GM15510 (cell line): ENCODE data around the gene KCNC3.

Experiments
- POLR2A ChIP-seq: IDR thresholded peaks from 3 replicates; pipeline ENCODE4 v1.6.1; 2011; ENCODE audit warnings: borderline replicate concordance; ENCODE audit not compliant: insufficient read length; ENCODE audit errors: extremely low read depth

KCNC3 gene

DNA sequence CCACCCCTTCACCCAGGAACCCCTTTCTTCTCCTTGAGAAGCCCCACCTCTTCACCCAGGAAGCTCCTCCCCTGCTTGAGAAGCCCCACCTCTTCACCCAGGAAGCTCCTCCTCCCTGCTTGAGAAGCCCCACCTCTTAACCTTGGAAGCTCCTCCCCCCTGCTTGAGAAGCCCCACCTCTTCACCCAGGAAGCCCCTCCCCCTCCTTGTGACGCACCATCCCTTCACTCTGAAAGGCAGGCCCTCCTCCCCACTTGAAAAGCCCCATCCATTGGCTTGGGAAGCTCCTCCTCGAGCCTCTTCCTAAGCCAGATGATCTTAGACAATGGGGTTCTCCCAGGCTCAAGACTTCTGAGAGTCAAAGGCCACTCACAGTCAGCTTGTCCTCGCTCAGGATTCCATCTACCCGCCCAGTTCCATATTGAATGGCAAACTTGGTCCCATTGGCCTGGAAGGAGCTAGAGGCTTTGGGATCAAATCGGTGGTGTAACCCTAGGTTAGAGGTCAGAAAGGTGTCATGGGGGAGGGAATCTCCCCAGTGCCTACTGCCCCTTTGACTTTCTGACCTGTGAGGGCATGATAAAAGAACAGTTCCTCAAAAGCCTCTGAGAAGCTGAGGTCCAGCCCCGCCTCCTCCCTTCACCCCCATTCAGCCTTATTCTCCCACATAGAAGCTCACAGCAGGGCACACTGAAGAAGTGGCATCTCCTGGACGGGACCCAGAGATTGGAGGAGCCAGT lies 32.3 kb upstream of the KCNC3 start:
- TF ChIP-seq POLR2A = no peak

DNA sequence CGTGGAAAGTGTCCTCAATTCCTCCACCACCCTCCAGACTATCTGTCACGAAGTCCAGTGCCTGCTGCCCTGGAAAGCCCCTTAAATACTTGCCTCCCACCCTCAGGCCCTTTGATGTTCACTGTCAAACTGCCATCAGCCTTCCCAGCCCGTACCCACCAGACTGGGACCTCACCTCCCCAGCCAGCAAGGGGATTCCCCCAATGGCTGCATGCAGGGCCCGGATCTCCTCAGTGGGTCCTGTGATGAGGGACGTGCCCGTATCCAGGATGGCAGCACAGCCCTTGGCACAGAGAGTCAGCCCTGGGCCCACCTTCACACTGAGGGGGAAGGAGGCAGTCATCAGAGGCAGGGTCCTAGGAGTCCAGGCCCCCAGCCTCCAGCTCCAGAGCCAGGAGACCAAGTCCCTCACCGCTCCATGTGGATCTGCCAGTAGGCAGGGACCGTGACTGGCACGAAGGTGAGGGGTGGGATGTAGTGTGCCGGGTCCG lies 30.2 kb upstream of the KCNC3 start:
- TF ChIP-seq POLR2A = no peak

DNA sequence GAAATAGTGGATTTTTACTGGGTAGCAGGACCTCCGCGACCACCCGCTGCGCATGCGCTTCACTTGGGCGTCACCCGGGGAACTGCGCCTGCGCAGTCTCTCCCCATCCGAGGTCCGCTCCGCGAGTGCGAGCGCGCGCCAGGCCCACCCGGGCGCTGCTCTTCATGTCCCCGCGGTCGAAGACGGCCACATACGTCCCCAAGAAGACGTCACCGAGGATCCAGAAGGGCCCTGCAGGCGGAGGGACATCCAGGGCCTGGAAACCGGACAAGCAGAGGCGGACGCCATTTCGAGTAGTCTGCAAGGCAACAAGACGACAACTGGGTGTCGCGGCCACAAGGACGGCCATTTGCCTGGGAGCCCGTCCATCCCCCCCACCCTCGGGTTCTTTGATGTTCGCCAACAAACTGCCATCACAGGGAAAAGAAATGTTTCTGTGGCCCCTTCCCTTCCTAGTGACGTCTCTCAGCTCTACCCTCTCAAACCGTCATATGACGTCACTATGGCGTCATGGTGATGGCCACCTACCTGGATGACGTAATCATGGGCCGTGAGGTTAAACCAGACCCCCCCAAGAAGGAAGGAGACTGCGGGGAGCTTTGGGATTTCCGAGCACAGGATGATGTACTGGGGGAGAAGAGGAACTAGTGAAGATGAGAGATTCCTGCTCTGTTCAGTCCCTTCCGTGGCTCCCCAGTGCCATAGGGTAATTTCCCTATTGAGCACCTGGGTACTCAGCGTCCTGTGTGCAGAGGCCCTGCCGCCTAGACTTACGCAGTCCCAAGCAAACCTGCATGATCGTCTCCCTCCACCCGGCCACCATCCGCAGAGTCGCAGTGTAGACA lies 29.5 kb upstream of the KCNC3 start:
- TF ChIP-seq POLR2A = peak; percentile 87

DNA sequence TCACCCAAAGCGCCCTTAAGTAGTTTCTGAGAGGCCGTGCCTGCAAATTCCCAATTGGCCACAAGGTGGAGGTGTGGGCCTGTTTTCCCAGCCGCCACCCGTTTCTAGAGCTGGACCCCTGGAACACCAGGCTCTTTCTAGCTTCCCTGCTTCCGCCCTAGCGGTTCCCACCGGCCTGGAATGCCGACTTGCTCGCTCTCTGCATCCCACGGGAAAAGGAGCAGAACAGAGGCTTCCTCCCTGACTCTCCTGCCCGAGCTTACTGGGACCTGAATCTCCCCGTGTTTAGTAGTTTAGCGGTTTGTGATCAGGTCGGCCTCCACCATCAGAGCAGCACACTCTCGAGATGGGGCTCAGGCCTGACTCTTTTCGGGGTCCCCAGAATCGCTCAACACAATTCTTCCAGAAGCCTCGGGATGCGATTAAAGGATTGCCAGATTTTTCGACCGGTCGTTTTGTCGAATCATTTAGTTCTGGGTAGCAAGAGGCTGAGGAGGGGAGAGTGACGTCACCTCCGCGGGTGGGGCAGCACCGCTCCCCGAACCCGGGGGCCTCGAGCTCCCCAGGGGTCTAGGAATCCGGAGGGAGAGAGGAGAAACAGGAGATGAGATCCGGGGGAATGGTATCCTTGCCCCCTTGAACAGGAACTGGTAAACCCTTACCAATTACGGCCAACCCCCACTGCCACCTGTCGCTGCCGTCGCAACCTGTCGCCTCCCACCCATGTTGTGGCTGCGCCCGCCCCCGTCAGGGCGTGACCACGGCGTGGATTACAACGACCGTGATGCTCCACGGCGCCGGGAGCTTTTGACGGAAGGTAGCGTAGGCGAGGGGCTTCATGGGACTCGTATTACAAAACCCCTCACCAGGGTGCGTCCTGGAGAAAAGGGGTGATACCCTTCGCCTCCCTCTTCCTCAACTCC lies 28.3 kb upstream of the KCNC3 start:
- TF ChIP-seq POLR2A = peak; percentile 65

DNA sequence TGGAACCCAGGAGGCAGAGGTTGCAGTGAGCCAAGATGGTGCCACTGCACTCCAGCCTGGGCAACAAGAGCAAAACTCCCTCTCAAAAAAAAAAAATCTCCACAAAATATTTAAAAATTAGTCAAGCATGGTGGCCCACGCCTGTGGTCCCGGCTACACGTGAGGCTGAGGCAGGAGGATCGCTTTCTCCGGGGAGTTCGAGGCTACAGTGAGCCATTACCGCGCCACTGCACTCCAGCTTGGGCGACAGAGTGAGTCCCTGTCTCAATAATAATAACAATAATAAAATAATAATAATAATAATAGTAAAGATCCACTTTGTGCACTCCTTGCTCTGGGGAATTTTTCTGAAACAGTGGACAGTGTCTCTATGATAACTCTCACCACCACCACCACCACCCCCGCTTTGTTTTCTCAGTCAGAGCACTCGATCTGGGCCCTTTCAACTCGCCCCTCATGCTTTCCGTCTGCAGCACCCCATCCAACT lies 27.6 kb upstream of the KCNC3 start:
- no peak for TF ChIP-seq POLR2A

DNA sequence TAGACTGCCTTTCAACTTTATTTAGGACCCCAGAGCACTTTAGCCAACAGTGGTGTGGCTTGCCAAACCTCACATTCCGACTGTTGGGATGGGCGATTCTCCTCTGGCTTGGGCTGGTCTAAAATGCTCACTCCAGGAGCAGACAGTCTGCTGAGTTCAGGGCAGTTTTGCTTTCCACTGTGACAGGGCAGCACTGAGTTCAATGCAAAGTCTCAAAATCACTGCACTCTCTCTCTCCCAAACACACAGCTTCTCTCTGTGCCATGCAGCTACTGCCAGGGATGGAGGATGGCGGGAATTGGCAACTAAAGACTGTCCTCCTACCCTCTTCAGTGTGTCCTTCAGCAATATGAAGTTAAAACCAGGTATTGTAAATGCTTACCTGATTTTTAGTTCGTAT lies 23.1 kb upstream of the KCNC3 start:
- TF ChIP-seq POLR2A = no peak

DNA sequence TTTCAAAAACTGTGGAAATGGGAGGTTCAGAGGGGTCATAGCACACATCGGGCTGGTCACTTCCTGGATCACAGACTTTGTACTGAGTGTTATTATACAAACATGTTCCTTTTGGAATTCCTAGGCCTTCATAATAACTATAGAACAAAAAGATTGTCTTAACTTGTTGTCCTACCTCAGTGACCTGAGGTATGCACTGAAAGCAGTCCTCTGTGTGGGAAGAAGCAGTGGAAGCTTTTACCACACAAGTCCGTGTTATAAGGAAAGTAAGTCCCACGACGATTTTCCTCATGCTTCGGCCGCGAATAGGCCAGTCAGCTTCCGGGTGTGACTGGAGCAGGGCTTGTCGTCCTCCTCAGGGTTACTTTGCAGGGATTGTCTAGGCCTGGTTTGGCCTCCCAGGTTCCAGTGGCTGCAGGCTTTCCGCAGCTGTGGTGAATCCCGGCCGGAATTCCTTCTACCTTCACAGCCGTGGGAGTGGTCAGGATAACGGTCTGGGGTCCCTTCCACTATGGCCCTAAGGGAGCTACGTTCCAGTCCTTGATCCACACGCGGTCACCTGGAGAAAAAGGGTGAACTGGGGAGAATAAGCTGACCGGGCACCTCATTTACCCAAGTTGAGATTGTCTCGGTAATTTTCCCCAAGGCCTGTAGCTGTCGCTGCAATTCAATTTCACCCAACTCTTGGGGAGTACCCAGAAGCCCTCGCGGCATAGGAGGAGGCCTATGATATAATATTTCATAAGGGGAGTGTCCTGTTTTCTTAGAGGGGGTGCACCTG lies 20.3 kb upstream of the KCNC3 start:
- no peak for TF ChIP-seq POLR2A

DNA sequence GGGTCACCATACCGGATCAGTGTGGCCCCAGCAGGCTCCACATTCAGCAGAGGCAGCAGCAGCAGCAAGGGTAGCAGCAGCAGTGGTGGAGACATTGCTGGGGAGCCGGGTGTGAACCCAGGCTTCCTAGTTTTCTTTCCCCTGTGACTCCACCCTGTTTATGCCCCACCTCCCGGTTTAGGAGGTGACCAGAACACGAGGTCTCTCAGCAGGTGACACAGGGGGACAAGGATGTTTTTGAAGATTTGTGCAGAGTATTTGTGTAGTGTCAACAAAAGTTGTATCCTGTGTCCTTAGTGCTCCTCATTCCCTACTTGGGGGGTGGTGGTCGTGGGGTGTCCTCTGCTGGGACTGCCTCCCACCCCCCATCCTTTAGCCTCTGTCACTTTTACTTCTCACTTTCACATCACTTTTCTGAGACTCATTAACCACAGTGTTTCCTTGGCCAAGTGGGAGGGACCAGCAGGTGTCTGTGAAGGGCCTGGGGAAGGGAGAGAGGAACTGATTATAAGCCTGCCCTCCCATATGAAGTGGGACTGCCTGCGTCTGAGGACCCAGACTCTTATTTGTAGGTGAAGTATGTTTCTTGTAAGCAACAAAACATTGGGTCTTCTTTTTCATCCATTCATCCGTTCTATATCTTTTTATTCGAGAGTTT lies 15.6 kb upstream of the KCNC3 start:
- TF ChIP-seq POLR2A = peak; percentile 86

DNA sequence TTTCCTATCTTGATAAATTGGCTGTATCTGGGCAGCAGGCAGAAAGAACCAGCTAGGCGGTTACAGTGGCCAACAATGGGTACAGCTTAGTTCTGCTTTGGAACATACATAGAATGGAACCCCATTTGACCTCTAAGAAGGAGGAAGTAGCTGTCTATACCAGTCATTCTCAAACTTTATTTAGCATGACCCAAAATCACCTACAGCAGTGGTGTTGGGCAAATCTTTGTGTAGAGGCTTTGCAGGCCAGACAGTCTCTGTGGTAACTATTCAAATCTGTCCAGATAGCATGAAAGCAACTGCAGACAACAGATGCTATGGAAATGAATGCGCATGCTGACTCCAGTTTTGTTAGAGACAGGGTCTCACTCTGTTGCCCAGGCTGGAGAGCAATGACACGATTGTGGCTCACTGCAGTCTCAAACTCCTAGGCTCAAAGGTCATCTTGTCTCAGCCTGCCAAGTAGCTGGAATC lies 12.0 kb upstream of the KCNC3 start:
- TF ChIP-seq POLR2A = peak; percentile 22

DNA sequence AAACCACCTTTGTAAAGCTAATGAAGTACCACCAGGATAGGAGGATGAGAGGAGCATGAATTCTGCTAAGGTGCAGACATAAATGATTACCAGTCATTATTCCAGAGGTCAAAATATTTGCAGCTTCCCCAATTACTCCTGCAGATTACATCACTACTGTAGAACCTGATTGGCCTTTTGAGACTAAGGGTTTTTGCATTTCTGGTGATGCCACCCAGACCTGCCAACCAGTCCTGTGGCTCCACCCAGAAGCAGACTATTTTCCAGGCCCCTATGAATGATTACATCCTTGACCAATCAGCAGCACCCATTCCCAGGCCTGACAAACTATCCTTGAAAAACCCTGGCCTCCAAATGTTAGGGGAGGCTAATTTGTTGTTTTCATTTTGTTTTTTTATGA lies 11.2 kb upstream of the KCNC3 start:
- no peak for TF ChIP-seq POLR2A

DNA sequence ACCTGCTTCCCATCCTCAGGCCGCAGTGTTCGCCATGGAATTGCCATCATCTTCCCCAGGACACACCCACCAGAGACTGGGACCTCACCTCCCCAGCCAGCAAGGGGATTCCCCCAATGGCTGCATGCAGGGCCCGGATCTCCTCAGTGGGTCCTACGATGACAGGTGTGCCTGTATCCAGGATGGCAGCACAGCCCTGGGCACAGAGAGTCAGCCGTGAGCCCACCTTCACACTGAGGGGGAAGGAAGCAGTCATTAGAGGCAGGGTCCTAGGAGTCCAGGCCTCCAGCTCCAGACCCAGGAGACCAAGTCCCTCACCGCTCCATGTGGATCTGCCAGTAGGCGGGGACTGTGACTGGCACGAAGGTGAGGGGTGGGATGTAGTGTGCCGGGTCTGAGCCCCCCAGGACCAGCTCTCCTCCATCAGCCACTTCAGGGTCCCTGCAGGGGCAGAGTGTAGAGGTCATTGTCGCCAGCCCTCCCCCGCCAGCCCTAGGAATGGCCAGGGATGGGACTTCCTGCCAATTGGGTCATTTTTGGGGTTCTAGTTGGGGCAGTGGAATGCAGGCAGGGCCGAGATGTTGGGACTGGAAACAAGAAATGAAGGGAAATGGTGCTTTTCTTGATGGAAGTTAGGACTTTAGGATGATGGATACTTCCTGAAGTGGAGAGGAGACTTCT lies 5.7 kb upstream of the KCNC3 start:
- no peak for TF ChIP-seq POLR2A

DNA sequence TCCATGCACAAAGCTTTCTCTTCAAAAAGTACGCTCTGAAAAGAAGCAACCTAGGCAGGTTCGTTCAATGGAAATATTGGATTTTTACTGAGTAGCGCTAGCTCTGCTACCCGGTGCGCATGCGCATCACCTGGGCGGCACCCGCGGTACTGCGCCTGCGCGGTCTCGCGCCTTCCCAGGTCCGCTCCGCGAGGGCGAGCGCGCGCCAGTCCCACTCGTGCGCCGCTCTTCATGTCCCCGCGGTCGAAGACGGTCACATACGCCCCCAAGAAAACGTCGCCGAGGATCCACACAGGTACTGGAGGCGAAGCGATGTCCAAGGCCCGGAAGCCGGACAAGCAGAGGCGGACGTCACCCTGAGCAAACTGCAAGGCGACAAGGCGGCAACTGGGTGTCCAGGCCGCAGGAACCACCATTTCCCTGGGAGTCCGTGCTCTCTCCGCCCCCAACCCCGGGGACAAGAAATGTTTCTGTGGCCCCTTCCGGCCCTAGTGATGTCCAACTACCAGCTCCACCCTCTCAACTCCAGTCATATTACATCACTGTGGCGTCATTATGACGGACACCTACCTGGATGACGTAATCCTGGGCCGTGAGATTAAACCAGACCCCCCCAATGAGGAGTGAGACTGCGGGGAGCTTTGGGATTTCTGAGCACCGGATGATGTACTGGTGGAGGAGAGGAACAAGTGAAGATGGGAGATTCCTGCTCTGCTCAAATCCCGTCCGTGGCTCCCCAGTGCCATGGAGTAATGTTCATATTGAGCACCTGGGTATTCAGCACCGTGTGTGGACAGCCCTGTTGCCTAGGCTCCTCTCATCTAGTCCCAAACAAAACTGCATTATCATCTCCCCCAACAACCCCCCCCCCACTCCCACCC lies 4.8 kb upstream of the KCNC3 start:
- peak; percentile 55 for TF ChIP-seq POLR2A
